Upper lobe of left lung (tissue), 4 donors: ENCODE results near the gene SLCO1B3.
"Not testable (repeated sequence)": the region's sequence is repeated elsewhere in the genome, so short reads cannot be mapped to it uniquely, and the experiment has no call there.

Source experiments
- POLR2A ChIP-seq, 4 donors: fragments of 450-650 bp; IDR thresholded peaks; one replicate each; pipeline ENCODE4 v1.5.1; 2016 to 2017; ENCODE audit warnings: antibody characterized with exemption in 4 of 4, mild to moderate bottlenecking in 2 of 4
- TF ChIP-seq, protein P1 (sequence below), 6 experiments: fragments of 450-650 bp in 4 of 6; fragments of 200-600 bp in 2 of 6; sonication (generic) in 2 of 6; IDR thresholded peaks; one replicate each; pipeline ENCODE4 v1.5.1; 2016 to 2019; ENCODE audit warnings: antibody characterized with exemption in 6 of 6

DNA sequence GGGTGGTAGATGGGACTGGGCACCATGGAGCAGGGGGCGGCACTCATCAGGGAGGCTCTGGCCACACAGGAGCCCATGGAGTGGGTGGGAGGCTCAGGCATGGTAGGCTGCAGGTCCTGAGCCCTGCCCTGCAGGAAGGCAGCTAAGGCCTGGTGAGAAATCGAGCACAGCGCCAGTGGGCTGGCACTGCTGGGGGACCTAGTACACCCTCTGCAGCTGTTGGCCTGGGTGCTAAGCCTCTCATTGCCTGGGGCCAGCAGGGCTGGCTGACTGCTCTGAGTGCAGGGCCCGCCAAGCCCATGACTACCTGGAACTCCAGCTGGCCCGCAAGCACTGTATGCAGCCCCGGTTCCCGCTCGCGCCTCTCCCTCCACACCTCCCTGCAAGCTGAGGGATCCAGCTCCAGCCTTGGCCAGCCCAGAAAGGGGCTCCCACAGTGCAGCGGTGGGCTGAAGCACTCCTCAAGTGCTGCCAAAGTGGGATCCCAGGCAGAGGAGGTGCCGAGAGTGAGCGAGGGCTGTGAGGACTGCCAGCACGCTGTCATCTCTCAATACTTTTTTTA is 26.6 kb upstream of the SLCO1B3 start:
- TF ChIP-seq, protein P1, sequence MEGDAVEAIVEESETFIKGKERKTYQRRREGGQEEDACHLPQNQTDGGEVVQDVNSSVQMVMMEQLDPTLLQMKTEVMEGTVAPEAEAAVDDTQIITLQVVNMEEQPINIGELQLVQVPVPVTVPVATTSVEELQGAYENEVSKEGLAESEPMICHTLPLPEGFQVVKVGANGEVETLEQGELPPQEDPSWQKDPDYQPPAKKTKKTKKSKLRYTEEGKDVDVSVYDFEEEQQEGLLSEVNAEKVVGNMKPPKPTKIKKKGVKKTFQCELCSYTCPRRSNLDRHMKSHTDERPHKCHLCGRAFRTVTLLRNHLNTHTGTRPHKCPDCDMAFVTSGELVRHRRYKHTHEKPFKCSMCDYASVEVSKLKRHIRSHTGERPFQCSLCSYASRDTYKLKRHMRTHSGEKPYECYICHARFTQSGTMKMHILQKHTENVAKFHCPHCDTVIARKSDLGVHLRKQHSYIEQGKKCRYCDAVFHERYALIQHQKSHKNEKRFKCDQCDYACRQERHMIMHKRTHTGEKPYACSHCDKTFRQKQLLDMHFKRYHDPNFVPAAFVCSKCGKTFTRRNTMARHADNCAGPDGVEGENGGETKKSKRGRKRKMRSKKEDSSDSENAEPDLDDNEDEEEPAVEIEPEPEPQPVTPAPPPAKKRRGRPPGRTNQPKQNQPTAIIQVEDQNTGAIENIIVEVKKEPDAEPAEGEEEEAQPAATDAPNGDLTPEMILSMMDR (IDR thresholded peaks at IDR 0.05), result not testable (repeated sequence)
- TF ChIP-seq POLR2A (IDR thresholded peaks at IDR 0.05), result not testable (repeated sequence)
